GM19395 (cell line): Measurements from ENCODE around the gene SCRN2.

Experiments
- ATAC-seq: cut with Tn5 transposase; IDR thresholded peaks from one replicate; pipeline ENCODE4 v1.9.1; 2021; ENCODE audit warnings: mild to moderate bottlenecking, moderate library complexity; ENCODE audit not compliant: unreplicated experiment

The SCRN2 gene

DNA sequence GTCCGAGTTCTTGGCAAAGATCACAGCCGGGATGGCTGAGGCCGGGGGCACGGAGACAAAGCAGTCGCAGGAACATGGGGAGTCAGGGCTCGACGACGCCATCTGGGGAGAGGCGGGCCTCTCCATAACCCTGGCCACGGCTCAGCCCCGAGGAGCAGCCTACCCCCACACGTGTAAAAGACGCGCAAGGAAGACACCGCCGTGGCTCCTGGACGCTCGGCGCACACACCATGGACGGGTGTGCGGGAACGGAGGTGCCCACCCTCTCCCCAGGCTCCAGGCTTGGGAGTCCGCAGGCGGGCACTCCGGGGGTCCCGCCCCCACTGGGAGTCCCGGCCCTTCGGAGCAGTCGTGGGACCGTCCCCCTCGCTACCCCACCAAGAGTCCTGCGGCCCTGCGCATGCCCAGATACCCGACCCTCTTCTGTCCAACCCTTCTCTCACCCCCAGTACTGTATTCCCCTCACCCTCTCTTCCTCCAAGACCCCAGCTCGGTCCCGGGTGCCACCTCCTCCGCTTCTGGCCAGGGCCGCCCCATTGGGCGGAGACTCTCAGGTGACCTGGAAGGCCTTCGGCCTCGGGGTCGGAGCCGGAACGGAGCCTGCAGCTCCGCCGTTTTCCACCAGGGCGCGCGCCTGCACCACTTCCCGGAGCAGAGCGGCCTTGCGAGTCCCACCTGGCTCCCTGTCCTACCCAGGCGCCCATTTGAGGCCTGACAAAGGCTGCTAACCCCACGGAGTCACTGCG lies at the start of gene SCRN2:
Gene SCRN2 (minus strand): TSS at position 532 of the 746 bp plus-strand sequence. CDS start 430 bp downstream, at position 102.
- ATAC-seq: peak; percentile 81

DNA sequence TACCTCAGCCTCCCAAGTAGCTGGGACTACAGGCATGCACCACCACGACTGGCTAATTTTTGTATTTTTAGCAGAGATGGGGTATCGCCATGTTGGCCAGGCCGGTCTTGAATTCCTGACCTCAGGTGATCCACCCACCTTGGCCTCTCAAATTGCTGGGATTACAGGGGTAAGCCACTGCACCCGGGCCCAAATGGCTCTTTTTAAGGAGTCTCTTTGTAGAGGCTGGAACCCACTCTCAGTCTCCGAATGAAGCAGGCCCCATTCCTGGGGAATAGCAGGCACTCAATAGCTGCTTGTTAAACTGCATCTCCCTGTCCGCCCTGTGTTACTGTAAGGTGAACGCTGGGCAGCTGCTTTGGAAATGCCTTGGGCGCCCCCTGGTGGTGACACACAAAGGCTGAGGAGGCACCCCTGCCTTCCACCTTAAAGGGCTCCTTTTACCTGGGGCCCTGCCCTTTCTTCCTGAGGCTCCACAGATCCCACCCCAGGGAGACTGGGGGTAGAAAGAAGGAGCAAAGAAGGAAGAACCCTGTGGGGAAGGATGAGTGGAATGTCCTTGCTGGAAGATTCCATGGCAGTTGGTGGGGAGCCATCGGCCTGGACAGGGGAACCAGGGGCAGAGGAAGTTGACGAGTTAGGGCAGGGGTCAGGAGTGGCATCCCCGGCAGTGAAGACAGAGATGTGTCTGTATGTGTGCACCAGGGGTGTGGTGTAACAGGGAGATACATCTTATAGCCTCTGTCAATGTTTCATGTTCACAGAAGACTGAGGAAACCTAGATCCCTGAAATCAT lies 48.9 kb upstream of the SCRN2 start:
- no peak for ATAC-seq

DNA sequence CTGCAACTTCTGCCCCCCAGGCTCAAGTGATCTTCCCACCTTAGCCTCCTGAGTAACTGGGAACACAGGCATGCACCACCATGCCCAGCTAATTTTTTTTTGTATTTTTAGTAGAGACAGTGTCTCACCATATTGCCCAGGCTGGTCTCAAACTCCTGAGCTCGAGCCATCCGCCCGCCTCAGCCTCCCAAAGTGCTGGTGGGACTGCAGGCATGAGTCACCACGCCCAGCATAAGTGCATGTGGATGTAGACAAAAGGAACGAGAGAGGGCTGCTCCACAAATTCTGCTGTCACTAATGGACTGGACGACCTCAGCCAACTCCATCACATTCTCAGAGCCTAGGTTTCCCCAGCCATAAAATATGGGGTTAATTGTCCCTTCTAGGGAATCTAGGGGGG lies 47.2 kb upstream of the SCRN2 start:
- ATAC-seq: no peak

DNA sequence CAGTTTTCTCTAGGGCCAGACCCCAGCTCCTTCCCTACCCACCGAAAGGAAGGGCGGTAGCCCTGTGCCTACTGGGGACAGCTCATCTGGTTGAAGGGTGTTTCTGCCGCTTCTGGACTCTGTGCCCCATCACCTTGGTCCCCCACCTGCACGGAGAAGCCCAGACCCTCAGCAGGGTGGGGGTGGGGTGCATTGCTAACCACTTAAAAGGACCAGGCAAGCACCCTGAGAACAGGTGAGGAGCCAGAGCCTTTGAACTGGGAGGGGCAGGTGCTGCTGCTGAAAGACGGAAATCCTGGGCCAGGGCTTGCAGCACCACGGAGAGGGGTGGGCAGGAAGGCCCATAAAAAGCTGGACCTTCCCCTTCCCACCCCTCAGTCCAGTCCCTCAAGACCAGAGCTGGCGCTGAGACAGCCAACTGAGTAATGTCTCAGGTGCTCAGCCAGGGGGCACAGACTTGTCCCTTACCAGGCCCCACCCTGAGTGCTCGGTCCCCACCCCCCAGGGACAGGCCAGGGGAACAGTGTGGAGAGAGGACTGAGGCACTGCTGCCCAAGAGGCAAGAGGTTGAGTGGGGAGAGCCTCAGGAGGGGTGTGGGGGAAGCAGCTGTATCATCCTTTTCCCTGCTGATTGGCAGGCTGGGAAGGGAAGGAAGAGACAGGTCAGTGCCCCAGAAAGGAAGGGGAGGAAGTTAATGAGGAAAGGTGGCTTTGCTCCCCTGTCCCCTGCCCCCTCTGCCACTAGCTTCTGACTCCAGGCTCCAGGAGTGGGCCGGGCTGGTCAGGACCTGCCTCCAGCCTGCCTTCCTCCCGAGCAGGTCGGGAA lies 44.0 kb upstream of the SCRN2 start:
- no peak for ATAC-seq

DNA sequence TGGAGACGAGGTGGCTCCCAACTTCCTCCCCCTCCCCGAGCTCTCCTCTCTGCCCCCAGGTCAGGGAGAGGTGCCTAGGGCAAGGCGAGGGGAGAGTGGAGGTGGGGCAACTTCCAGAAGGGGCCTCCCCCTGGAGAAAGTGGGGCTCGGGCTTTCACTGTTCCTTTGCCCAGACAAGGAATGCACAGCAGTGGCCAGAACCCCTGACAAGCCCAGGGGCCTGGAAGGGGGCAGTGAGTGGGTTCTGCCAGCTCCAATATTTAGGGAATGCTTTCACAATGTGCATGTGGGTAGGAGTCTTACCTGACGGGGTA lies 43.3 kb upstream of the SCRN2 start:
- no peak for ATAC-seq

DNA sequence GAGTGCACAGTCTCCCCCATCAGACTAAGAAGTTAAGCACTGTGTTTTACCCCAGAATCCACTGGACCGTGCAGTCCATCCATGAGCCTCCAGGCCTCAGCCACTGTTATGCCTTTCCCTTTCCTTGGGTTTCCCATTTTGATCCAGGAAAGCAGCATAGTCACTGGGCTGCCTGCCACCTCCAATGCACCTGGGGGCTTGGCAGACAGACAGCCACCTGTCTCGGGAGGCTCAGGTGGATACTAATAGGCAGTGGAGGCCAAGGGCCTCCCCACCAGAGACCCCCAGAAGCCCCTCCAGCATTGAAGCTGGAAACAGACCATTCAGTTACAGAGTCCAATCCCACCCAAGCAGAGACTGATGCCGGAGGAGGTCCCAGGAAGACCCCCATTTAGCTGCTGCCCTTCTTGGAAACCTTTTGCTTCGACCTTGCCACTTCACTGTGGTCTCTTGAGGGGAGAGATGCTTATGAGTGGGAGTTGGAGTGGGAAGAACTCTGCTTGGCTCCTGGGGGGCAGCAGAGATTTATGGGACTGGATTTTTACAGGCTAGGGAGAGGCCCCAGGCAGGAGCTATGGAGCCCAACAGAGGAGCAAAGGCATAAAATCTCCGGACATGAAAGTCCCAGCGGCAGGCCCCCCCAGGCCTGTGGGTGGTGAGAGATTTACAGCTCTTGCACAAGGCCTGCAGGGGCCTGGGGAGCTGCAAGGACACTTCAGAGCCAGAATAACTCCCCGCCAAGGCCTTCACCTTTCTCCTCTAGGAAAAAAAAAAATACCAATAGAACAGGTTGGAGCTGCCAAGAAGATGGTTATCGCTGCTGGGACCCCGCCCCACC lies 42.7 kb upstream of the SCRN2 start:
- no peak for ATAC-seq

DNA sequence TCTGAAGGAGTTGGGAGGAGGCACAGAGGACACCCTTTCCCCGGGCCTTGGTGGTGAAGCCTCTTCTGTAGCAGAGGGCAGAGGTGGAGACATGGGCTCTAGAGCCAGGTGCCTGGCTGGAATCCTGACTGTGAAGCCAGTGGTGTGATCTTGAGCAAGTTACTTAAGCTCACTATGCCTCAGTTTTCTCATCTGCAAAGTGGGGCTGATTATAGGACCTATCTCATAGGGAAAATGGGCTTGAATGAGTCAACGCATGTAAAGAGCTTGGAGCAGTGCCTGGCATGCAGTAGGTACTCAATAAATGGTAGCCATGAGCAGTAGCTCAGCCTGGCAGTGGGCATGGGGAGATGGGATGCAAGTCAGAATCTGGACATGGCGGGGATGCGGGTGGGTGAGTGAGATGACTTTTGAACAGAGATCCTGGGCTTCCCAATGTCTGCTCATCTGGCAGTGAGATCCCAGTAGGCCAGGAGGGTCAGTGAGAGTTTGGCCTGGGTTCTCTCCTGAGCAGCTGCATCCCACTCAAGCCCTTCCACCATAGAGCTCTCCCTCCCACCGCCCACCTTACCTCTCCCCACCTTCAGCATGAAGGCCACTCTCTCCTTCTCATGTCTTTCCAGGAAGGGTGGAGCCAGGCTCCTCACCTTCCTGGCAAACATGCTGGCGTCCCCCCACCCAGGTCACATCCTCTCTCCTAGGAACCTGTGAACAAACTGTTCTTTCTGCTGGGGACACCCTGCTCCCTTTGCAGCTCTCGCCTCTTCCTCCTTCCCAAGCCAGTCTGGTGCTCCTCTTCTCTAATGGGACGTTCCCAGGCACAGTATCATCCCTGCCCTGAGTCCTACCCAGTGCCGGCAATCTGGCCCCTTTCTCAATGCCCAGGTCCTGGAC lies 41.9 kb upstream of the SCRN2 start:
- ATAC-seq: no peak

DNA sequence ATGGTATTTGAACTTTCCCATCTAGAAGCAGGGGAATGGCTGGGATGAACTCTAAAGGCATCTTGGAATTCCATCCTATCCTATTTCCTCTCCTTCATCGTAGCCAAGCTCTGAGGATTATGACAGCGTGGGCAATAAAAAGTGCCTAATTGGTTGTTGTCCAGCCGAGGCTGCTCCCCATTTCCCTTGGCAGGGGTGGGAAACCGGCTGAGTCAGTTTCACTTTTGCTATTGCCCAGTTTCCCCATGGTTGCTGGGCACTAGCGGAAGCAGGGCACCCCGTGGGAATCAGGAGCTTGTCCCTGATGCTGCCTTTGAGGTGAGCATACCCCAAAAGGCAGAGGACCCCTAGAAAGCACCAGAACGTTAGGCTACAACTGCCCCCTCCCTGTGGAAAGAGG lies 41.2 kb upstream of the SCRN2 start:
- no peak for ATAC-seq

DNA sequence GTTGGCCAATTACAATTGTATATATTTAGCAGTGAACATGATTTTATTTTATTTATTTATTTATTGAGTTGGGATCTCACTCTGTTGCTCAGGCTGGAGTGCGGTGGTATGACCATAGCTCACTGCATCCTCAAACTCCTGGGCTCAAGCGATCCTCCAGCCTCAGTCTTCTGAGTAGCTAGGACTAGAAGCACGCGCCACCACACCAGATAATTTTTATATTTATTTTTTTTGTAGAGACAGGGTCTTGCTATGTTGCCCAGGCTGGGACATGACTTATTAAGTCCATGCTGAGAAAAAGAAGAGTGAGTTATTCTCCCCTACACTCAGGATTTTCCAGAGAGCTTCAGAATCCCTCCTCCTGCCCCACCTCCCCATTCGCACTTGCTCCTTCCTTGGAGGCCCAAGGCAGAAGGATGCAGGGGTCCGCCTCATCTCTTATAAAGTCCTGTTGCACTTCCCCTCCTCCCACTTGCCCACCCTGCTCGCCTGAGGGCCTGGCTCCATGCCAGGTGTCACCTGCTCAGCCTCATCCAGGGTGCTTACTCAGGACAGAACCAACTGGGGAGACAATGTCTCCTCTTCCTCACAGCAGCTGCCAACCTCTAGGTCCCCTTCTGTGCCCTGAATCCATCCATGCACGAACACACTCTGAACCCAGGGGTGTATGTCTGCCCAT lies 38.8 kb upstream of the SCRN2 start:
- no peak for ATAC-seq

DNA sequence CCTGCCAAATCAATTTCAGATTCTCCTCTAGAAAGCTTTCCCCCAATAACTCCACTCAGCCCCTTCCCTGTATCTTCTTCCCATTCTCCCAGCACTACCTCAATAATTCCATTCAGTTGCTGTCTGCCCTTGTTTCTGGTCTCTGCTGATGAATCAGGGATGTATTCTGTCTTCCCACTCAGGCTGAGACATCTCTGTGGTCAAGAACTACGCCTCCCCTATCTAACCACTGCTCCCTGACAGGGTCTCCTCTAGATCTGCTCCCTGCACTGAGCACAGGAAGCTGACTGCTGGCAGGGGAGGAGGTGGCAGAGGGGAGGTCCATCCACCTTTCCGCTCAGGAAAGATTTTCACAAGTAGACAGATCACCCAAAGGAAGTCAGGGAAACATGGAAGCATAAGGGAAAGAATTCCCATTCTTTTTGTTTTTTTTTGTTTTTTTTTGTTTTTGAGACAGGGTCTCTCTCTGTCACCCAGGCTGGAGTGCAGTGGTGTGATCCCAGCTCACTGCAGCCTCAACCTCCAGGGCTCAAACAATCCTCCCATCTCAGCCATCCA lies 38.0 kb upstream of the SCRN2 start:
- ATAC-seq: no peak

DNA sequence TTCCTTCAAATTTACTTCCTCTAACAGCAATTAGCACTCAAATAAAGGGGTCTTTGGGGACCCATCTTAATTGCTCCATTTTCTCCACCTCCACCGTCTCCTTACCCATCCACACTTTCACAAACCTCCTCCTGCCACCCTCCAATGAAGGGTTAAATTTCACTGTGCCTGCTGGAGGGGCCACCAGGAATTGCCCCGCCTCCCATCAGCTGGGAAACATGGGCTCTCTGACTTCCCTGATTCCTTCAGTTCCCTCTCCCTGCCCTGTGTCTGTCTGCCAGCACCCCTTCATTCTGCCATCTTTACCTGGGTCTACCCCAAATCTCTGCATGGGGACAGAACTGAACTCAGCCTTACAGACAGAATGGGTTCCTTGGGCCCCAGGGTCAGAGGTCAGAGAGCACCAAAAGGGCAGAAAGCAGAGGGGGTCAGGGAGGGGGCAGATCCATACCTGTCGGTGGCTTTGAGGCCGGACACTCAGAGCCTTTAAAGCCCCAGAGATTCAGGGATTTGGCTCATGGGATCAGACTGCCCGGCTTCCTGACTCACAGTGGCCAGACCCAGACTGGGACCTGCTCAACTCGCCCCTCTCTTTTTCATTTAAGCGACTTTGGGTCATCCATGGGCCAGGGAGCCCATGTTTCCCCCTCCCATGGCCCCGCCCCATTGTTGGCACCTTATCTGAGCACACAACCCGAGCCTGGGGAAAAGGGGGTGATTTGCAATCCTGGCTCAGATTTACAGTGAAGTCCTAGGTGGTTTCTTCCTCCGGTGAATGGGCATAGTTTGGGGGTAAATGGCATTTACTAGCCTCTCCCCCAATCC lies 37.3 kb upstream of the SCRN2 start:
- ATAC-seq: no peak

DNA sequence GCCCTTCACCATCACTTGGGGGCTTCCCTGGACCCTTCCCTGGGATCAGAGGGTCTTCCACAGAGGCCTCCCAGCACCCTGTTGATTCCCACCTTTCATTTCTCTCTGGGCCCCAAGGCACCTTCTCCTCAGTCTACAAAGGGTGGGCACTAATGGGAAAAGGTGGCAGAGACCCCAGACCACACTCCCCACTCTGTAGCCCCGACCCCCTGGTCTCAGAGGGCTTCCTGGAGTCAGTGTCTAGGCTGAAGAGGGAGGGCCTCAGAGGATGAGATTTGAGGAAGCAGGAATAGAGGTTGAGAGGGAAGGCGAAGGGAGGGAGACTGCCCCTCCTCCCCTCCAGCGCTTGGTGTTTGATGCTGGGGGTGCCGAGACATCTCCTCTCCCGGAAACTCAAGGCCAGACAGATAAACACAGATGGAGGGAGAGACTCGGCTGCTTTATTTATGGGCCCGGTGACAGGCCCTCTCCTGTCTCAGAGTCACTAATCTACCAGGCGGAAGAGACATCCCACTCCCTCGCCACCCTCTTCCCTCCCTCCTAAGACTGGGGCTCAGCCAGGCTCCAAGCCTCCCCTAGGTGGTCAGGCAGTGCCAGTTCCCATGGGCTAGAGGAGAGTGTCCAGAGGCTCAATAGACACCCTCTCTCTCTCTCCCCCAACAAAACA lies 36.4 kb upstream of the SCRN2 start:
- no peak for ATAC-seq

DNA sequence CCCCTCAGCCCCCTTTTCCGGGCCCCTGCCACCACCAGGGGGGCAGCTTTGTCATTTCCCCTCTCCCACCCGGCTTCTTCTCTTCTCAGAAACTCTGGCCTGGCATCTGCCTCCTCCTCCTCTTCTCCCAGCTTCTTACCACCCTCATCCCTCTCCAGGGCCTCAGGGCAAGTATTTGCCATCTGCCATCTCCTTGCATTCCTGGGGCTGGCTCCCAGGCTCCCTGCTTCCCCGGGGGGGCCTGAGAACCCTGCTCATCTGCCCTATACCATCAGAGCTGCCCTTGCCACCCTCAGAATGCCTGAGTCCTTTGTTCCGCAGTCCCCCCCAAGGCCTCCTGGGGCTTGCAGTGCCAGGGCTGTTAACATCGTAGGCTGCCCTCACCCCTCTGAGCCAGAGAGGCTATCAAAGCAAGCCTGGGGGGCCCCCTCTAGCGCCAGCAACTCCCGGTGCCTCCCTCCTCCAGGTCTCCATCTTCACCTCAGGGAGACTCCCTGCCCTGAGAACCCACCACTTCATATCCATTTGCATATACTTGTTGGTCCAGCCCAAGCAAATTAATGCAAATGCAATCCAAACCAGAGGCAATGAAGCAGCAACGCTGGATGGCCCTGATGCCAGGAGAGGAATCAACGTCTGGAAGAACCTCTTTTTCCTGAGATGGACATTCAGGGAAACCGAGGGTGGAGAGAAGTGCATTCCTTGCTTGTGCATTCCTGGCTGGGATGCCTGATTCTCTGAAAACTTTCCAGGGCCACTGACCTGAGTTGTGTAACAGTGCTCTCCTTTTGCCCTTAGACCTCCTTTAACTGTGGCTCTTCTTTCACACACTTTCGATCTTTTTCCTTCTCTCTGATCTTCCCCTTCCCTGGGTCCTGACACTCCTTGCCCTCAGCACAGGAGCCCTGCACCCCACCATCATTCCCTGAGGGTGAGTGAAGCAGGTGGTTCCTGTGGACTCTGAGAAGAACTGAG lies 34.2 kb upstream of the SCRN2 start:
- ATAC-seq: no peak

DNA sequence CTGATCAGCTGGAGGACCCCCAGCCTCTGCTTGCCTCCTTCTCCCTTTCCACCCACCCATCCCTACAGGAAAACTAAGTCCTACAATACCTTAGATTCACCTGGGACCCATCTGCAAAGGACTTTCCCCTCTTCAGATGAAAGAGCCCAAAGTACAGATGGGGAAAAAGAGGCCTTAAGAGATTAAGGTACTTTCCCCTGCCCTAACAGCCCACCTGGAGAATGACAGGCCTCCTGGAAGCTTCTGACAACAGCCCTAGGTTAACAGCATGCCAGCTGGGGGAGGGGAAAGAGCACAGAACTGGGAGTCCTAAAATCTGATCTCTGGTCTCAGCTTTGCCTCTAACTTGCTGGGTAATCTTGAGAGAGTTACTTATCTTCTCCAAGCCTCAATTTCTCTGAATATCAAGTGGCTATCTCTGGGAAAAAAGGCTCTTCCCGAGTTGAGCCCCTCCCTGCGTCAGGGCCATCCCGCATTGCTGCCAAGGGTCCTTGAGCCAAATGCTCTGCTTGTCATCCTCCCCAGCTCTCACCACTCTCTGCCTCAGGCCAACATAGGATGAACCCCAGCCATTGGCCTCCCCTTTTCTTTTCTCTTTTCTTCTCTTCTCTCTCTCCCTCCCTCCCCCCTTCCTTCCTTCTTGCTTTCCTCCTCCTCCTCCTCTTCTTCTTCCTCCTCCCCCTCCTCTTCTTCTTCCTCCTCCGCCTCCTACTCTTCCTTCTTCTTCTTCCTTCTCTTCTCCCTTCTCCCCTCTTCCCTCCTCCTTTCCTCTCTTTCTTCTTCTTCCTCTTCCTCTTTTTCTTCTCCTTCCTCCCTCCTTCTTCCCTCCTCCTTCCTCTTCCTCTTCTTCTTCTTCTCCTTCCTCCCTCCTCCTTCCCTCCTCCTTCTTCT lies 32.4 kb upstream of the SCRN2 start:
- no peak for ATAC-seq

DNA sequence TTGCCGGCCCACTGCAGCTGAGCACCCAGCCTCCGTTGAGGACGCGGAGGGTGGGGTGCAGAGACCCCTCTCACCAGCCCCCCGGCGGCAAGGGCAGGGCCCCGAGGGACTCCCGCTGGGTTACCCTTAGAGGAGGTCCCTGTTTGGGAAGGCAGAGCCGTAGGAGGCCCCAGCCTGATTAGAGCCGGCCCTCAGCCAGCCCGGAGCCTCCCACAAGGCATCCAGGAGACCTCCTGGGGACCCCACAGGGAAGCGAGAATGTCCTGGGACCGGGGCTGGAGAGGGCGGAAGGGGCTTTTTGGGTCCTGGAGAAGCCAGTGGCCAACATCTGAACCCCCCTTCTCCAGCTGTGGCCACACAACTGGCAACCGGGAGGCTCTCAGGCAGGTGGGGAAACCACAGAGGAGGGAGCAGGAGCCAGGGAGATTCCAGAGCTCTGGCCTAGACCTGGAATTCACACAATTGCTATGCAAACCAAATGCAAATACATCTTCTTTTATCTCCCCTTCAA lies 31.6 kb upstream of the SCRN2 start:
- ATAC-seq: no peak
